Activated T-helper 1 cell treated with anti-CD3 and anti-CD28 coated beads, Interleukin-12 subunit alpha, Interleukin-12 subunit beta, Interleukin-2, Interleukin-4 antibody, amounts not matched to agents 30 ng/mL and 10 ng/mL and 1 ng/mL, durations not matched to agents 14 hours and 24 hours and 36 hours (primary cell): ENCODE measurements around the gene DIO2. TPM values are rescaled to one million over a fixed set of nuclear protein-coding genes. Genes with fewer than 3 reads are reported as not detected.

ENCODE experiments used
- DNase-seq: peaks from one replicate; pipeline ENCODE4 v3.0.0; 2021; ENCODE audit warnings: low spot score
- H3K27ac Mint-ChIP-seq: one replicate; pipeline ENCODE4 v1.8.0; 2021; ENCODE audit warnings: mild to moderate bottlenecking, mixed read lengths
- H3K27me3 Mint-ChIP-seq: one replicate; pipeline ENCODE4 v1.8.0; 2022; ENCODE audit warnings: mild to moderate bottlenecking, moderate library complexity, mixed read lengths; ENCODE audit not compliant: insufficient read depth
- H3K36me3 Mint-ChIP-seq: one replicate; pipeline ENCODE4 v1.8.0; 2021; ENCODE audit warnings: low read depth, mixed read lengths
- H3K4me1 Mint-ChIP-seq: one replicate; pipeline ENCODE4 v1.8.0; 2021; ENCODE audit warnings: low read depth, mixed read lengths
- H3K4me3 Mint-ChIP-seq: one replicate; pipeline ENCODE4 v1.8.0; 2021; ENCODE audit warnings: mild to moderate bottlenecking, moderate library complexity, mixed read lengths
- H3K9me3 Mint-ChIP-seq: one replicate; pipeline ENCODE4 v1.8.0; 2021; ENCODE audit warnings: mixed read lengths
- intact Hi-C: fragments of 100-400 bp; cut with micrococcal nuclease; formaldehyde crosslinking; loops from one replicate; pipeline ENCODE4 v1.15.1; 2024
- total RNA-seq: library from RNA; stranded (reverse); gene quantifications from 2 replicates; pipeline ENCODE4 v1.2.3, GENCODE V29; 2022

DIO2 gene
- total RNA-seq, 1 donor from 2014 or later: not detected

DNA sequence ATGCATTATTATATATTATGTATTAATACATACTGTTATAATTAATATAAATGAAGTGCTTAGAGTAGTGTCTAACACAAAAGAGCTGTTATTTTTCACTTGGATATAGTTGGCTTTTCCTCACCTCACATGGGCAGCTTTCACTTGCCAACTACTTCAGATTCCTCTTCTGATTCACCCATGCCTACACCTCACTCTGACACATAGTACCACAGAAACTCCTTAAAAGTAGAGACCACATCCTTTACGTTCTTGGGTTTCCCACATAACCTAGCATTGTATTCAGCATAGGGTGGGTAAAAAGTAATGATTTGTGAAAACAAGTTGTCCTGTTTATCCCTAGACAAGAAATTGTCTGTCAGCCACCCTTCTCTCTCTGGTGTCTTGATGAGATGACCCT, 61.0 kb downstream of the DIO2 start:
- DNase-seq: no peak
- Mint-ChIP-seq H3K36me3 (no peaks in the 10 kb centered on the region), H3K4me3 (no peak overlapping the region), H3K9me3 (no peaks in the 10 kb centered on the region), H3K27me3 (no peaks in the 10 kb centered on the region), H3K4me1 (no peaks in the 10 kb centered on the region), H3K27ac (no peak overlapping the region)
- intact Hi-C loops: no loop called here
